Limb (tissue), 2 donors: Measurements from ENCODE around the gene LPCAT2.

Source experiments
- DNase-seq, 2 donors: peaks; one replicate each; pipeline ENCODE4 v3.0.0-alpha.2; 2016; ENCODE audit errors: extremely low spot score in 2 of 2

LPCAT2 gene, protein sequence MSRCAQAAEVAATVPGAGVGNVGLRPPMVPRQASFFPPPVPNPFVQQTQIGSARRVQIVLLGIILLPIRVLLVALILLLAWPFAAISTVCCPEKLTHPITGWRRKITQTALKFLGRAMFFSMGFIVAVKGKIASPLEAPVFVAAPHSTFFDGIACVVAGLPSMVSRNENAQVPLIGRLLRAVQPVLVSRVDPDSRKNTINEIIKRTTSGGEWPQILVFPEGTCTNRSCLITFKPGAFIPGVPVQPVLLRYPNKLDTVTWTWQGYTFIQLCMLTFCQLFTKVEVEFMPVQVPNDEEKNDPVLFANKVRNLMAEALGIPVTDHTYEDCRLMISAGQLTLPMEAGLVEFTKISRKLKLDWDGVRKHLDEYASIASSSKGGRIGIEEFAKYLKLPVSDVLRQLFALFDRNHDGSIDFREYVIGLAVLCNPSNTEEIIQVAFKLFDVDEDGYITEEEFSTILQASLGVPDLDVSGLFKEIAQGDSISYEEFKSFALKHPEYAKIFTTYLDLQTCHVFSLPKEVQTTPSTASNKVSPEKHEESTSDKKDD

DNA sequence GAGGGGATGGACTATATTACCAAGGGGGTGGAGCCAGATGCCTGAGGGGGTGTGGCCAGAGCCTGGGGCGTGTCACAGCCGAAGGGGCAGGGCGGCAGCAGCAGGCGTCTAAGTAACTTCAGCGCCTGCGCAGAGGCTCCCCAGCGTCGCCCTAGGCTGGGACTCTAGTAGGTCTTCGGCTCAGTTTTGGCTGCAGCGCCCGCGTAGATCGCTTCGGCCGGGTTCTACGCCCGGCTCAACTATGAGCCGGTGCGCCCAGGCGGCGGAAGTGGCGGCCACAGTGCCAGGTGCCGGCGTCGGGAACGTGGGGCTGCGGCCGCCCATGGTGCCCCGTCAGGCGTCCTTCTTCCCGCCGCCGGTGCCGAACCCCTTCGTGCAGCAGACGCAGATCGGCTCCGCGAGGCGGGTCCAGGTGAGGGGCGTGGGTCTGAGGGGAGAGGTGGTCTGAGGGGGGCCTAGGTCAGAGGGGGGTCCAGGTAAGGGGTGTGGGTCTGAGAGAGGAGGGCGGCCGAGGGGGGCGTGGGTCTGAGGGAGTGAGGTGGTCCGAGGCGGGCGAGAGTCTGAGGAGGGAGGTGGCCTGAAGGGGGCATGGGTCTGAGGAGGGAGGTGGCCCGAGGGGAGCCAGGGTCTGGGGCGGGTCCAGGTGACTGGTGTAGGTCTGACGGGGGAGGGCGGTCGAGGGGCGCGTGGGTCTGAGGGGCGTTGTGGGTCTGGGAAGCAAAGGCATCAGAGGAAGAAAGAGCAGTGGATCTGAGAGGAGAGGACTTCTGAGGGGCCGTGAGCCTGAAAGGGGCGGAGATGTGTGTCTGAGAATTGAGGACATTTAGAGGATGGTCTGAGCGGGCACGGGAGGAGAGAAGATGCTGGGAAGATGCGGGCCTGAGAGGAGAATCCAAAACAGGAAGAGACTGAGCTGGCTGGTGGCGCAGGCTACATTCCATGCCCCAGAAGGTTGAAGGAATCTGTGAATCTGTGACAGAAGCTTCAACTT is at the start of gene LPCAT2:
Gene LPCAT2 (plus strand): TSS at position 132 of the 991 bp plus-strand sequence. CDS start 110 bp downstream, at position 242.
- DNase-seq: peak; percentile 87 to 90

DNA sequence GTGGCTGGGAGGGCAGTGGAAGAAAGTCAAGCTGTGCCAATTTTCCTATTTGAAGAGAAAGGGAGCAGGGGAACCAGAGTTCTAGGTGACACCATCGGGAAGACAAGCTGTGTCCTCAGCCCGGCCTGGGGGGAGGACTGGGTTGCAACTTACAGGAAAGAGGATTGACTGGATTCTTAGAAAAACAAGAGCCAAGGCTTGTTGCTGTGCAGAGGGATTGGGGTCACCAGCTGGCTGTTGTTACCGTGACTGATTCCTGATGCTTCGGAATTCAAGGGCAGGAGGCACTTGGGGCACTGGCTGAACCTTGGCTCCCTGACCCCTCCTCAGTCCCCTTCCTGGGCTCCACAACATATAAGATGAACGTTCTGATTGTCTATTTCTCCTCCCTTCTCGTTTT is 46.6 kb upstream of the LPCAT2 start:
- no peak for DNase-seq

DNA sequence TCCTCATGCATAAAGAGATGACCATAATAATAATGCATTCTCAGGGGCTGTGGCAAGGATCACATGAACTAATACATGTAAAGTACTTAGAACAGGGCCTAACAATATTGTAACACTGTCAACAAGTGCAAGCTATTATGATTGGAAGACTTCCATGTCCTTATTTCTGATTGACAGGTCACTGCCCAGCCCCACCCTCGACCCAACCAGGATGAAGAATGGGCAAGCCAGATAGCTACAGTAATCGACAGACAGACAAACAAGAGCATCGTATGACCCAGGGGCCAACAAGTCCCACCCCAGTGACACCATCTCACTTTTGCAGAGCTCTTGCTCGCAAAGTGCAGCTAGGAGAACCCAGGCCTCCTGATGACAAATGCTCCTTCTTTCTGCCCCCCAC is 44.5 kb upstream of the LPCAT2 start:
- no peak for DNase-seq

DNA sequence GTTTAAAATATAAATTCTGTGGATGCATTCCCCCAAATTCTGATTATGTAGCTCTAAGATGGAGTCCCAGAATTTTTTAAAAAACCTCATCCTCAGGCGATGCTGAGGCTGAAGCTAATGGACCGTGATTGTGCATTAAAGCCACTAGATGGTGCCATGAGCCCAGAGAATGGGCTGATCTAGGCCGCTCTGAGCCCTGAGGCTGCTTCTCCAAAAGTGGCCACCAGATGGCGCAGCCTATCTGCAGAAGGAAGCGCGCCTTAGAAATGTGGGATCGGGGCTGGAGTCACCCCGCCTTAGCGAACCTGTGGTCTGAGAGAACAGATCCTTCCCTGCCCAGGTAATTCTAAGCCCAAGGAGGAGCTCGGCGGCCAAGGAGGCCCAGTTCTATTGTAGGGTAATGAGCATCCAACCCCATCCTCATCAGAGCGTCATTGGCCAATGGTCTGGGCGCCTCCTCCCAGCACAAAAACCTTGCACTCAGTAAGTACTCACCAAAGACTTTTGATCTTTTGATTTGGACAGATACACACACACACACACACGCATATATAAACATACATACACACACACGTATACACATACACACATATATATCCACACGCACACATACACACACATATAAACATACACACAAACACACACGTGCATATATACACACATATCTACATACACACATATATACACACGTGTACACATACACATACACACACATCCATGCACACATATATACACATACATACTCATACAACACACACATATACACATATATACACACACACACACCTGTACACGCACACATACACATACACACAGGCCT is 43.6 kb upstream of the LPCAT2 start:
- peak; percentile 88 to 95 for DNase-seq

DNA sequence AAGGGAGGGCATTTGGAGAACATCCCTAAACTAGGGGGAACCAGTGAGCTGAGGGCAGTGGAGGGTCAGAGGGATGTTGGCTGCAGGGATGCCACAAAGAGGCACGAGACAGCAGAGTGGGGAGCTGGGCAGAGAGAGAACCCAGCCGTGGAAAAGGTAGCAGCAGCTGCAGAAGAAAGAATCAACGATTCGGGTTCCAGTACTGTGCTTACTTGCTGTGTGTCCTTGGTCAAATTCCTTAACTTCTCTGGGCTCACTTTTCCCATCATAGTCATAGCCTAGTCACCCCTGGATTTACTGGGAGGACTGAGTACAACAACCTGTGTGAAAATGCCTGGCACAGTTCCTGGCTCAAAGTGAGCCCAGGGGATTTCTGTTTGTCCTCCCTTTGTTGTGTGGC is 42.7 kb upstream of the LPCAT2 start:
- no peak for DNase-seq

DNA sequence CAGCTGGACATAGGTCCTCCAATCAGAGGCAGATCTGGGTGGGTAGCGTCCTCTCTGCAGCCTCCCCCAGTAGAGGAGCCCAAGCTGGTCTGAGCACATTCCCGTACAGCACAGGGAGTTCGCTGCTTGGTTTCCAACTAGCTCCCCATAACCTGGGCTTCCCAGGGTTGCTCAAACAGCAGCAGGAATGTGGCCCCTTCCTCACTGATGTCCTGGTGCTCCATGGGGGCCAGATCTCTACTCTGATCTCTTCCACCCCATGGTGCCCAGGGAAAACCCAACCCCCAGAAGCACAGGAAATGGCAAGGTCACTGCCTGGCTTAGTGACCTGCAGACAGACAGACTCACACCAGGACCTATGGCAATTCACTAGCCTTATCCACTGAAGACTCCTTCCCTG is 41.0 kb upstream of the LPCAT2 start:
- no peak for DNase-seq

DNA sequence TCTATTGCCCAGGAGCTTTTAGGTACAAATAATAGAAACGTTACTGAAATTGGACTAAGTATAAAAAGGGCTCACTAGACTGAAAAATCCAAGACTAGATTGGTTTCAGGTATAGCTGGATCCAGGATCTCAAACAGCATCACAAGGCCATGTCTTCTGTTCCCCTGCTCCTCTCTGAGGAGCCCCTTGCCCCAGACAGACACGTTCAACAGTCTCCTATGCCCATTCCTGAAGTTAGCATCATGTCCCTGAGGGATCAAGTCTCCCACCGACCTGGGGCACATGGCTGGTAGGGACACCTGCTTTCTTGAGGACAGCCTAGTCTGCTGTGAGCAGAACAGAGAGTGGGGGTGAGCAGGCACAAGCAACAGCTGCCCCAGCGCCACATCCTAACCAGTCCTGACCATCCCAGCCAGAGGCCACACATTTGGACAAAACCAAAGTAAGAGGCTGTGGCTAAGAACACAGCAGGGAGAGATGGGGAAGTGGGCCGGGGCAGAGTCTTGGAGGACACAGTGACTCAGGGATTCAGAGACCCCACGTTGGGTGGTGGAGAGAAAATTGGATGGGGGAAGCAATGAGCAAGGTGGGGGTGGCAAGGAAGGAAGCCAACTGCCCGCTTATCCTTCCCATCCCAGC is 40.4 kb upstream of the LPCAT2 start:
- no peak for DNase-seq

DNA sequence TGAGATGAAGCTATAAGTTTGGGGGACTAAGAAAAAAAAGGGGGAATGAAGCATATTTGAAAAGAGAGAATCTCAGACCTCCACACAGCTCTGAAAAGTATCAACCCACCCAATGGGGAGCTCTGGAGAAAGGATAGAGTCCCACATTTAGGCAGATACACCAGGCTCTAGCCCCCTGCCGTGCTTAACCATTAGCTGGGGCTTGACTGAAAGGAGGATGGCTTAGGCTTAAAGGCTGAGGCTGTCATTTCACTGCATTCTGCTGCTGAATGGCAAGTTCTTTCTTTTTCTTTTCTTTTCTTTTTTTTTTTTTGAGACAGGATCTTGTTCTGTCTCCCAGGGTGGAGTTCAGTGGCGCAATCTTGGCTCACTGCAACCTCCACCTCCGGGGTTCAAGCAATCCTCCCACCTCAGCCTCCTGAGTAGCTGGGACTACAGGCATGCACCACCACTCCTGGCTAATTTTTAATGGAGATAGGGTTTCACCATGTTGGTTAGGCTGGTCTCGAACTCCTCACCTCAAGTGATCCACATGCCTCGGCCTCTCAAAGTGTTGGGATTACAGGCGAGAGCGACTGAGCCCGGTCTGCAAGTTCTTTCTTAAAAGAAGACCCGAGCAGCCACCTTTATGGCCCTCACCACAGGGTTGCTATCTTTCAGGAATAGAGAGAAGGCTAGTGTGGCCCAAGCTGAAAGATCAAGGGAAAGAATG is 38.9 kb upstream of the LPCAT2 start:
- no peak for DNase-seq

DNA sequence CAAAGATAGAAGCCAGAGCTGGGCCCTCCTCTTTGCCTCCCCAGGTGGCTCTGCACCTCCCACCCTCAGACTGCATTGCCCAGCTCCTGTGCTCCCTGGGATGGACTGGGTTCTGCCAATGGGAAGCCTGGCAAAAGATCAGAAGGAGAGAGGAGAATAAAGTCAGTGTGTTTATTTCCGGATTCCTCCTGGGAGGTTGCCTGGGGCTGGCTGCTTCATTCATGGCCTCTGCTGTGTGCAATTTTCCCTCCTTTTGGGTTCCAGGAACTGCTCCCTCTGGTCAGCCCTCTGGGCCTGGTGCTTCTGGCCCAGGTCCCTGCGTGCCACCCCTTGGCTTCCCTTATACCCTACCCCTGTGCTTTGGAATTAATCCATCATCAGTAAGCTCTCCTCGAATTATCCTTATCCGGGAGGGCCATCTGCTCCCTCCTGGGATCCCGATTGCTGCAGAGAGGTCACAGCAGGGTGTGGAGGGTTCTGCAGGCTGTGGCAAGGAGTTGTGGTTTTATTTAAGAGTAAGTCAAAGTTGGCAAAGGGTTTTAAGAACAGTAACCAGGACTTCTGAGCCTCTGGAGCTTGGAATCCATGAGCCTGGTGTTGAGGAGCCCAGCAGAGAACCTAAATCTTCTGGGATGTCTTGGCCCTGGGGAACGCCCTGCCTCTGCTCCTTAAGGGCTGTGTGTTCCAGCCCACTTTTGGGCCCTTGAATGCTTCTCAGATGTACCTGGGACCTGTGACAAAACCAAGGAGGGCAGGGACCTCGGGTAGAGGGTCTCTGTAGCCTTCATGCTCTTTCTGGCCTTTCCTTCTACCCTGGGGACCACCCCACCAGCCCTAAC is 38.1 kb upstream of the LPCAT2 start:
- no peak for DNase-seq

DNA sequence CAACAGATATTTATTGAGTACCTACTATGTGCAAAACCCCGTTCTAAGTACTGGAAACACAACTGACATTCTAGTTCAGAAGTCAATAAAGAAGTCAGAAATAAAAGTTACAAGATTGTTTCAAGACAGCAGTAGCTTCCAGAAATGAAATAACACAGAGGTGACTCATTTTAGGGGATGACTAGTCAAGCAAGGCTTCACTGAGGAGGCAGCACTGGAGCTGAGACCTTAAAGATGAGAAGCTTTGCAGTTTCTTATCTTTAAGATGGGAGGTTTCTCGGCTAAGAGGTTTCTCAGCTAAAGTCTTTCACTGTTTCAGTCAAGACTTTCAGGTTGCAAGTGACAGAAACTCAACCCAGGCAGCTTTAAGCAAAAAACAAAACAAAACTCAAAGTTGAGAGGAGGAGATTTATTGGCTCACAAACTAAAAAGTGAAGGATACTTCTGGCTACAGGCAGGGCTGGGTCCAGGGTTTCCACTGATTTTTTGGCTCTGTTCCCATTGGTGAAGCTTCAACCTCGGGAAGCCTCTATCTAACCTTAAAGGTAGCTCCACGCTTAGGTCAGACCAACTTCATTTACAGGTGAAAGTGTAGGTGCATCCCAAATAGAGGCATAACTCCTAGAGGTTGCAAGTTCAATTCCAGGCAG is 37.3 kb upstream of the LPCAT2 start:
- DNase-seq: no peak

DNA sequence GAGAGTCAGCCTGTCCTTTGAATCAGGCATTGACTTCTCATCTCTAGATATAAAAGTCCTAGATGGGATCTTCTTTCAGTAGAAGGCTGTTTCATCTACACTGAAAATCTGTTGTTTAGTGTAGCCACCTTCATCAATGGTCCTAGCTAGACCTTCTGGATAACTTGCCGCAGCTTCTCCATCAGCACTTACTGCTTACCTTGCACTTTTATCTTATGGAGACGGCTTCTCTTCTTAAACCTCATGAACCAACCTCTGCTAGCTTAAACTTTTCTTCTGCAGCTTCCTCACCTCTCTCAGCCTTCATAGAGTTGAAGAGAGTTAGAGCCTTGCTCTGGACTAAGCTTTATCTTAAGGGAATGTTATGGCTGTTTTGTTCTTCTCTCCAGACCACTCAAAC is 35.3 kb upstream of the LPCAT2 start:
- no peak for DNase-seq

DNA sequence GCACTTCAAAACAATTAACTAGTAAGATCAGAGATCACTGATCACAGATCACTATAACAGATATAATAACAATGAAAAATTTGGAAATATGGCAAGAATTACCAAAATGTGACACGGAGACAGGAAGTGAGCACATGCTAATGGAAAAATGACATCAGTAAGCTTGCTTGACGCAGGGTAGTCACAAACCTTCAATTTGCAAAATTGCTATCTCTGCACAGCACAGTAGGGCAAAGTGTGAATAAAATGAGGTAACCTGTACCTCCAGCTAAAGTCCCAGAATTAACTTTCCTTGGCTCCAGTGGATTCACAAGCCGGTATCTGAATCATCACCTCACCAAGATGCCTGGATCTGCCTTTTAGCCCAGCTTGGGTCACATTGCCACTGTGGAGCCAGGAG is 34.1 kb upstream of the LPCAT2 start:
- no peak for DNase-seq

DNA sequence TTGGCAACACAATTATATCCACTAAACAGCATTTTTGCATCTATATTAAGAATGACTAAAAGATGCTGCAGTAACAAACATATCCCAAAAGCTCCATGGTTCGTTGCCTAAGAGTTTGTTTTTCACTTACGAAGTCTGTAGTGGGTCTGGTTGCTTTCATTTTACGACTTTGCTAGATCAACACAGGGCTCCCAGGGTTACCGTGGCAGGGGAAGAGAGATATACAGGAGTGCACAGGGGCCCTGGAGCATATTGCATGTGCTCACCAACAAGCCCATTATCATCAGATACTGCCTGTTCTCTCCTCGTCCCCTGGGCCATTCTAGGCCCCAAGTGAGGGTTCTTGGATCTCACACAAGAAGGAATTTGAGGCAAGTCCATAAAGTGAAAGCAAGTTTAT is 33.0 kb upstream of the LPCAT2 start:
- no peak for DNase-seq

DNA sequence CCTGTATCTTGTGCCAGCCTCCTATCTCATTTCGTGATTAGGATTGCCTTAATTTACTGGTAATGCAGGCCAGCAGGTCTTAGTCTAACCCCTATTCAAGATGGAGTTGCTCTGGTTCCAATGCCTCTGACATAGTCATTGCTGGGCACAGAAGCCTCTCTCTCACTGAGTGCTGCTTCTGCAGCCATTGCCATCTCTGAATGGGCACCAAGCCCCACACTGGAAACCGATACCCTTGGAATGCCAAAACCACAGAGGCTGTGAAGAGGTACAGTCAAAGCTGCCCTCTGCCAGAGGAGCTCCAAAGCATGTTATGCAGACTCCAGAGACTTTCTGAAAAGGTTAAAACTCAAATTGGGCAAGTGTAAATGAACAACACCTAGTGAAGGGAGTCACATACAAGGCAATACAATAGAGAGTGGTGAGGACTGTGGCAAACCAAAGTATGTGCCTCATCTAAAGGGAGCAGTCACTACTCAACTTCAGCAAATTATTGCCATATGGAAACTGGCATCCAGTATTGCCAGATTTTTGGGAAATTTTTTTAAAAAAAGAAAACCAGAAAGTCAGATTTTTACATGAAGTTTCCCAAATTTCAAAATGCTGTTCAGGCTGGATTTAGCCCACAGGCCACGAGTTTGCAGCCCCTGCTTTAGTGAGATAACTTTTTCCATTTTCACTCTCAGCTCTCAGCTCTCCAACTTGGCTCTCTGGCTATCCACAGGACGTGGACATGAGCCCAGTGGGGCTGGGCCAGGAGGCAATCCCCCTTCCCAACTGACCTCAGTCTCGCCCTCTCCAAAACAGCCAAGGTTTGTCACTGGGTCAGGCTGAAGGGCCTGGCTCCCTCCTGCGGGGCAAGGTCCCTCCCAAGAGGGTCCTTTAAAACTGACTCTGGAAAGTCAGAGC is 32.0 kb upstream of the LPCAT2 start:
- DNase-seq: no peak

DNA sequence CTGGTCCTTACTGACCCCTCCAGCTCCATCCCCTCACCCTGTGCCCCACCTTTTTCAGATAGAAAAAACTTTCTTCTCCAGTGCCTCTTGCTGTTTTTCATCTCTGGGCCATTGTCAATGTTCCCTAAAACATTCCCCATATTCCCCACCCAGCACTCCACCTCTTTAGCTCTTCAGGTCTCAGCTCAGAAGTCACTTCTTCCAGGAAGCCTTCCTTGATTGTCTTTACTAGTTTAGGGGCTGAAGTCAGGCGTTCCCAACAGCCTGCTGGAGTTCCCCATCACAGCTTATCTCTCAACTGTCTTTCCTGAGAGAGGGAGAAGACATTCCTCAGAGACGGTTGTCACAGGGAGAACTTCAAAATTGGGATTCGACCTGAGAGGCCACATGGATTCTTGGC is 31.1 kb upstream of the LPCAT2 start:
- no peak for DNase-seq

DNA sequence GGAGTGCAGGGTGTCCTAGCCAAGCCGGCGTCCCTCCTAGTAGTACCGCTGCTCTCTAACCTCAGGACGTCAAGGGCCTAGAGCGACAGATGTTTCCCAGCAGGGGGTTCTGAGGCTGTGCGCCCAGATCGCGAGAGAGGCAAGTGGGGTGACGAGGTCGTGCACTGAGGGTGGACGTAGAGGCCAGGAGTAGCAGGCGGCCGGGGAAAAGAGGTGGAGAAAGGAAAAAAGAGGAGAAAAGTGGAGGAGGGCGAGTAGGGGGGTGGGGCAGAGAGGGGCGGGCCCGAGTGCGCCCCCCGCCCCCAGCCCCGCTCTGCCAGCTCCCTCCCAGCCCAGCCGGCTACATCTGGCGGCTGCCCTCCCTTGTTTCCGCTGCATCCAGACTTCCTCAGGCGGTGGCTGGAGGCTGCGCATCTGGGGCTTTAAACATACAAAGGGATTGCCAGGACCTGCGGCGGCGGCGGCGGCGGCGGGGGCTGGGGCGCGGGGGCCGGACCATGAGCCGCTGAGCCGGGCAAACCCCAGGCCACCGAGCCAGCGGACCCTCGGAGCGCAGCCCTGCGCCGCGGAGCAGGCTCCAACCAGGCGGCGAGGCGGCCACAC is 29.9 kb upstream of the LPCAT2 start, which contains the start of gene MMP2:
Gene MMP2 (plus strand): TSS at position 372 of the 603 bp plus-strand sequence. CDS start 282 bp downstream, outside the sequence.
- DNase-seq: peak; percentile 86 to 88
